GM19043 (cell line): ENCODE measurements around the gene CHCHD3.
A peak's percentile ranks its signal among the peaks of the same experiment; 100 is the strongest.

Experiments
- ATAC-seq: cut with Tn5 transposase; IDR thresholded peaks from one replicate; pipeline ENCODE4 v1.9.1; 2021; ENCODE audit warnings: low read depth; ENCODE audit not compliant: unreplicated experiment

CHCHD3 gene

GRCh38 chr7:133081599-133082389, at the start of gene CHCHD3:
Gene CHCHD3 (minus strand): TSS chr7:133082090. CDS start chr7:133081937, 153 bp downstream.
- peak; percentile 100 for ATAC-seq

GRCh38 chr7:133130166-133130565, 48.3 kb upstream of the CHCHD3 start:
- no peak for ATAC-seq

- ATAC-seq = no peak
Measured at GRCh38 chr7:133126422-133126821, 44.5 kb upstream of the CHCHD3 start.

DNA sequence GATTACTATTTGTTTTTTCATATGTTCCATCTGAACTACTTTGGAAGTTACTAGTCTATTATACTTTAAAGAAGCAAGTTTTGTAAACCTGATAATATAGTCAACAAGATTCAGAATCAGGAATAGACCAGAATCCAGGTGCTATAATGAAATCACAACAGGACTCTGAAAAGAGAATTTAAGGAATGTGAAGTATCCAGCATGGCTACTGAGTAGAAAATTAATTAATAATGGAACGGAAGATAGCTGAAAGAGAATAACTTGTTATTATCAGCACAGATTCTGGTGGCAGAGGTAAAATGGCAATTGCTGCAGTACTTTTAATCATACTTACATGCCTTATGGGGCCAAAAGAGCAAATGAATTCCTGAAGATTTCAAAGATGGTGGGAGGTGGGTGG, 43.1 kb upstream of the CHCHD3 start:
- no peak for ATAC-seq

DNA sequence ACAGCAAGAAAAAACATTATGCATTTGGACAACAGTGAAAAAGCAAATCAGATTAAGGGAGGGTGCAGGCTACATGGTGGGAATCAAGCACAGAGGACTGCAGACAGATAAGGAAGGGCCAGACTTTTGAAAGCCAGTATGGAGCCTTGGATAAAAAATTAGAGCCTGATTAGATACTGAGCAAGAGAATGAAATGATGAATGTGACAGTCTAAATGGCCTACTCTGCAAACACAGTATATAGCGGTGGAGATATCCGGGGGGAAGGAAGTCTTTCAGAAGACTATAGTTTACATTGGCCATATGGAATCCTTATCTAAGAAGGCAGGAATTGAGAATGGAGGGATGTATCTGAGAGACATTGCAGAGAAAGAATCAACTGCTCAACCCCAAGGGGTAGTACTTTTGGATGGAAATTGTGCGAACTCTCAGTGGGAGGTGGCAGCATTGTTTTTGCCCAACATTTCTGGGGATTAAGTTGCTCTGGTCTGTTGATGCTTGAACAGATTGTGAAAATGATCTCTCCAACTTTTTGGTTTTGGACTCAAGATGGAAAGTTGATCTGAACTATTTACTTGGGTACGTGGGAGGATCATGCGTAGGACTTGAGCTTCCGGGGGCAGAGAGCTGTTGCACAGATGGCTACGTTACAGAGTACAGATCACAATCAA, 39.4 kb upstream of the CHCHD3 start:
- no peak for ATAC-seq

DNA sequence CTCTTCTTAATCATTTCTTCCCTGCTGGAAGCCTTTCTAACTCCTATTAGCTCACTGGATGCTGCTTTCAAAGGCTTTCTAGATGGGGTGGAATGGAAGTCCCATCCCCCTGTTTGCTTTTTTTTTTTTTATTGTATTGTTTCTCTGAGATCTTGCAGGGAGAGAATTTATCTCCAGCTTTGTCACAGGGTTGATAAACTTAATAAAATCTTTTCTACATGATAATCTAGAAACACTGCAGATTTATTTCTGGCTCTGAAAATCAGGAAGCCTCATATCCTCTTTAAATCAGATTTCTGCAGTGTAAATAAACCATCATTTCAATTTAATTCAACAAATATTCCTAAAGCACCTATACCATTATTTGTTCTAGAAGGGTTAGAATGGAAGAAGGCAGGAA, 37.2 kb upstream of the CHCHD3 start:
- no peak for ATAC-seq

- ATAC-seq = no peak
Measured at GRCh38 chr7:133118261-133118660, 36.4 kb upstream of the CHCHD3 start.

- ATAC-seq = no peak
Measured at GRCh38 chr7:133117452-133117851, 35.6 kb upstream of the CHCHD3 start.

GRCh38 chr7:133115596-133115995, 33.7 kb upstream of the CHCHD3 start:
- no peak for ATAC-seq

DNA sequence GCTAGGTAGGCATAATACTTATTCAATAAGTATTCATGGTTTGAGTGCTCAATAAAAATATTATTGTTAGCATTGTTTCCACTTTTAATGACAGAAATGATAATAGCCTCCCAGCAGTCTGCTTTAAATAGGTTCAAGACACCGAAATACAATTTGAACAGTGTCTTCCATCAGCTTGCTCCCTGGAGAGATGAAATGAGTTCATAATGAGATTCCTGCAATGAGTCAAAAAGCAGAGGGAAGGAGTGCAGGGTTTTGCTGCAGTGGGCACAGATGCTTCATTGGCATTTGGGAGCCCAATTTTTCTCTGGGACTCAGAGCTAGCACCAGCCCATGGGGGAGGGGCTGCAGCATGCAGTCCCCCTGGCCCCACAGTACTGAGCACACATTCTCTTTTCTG, 32.6 kb upstream of the CHCHD3 start:
- ATAC-seq = no peak

DNA sequence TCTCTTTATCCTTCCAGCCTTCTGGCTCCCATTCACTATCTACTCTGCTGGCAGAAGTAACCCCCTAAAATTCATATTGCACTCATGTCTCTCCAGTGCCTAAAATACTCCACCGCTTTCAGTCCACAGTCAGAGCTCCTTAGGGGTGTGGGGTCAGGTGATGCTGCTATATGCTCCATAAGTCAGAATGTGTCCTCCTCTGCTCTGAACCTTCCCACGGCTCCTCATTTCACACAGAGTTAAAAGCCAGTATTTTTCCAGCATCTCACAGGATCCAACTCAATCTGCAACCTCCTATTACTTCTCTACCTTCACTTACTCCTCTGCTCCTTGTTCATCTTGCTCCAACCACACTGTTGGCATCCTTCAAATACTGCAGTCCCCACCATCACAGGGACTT, 31.1 kb upstream of the CHCHD3 start:
- no peak for ATAC-seq

DNA sequence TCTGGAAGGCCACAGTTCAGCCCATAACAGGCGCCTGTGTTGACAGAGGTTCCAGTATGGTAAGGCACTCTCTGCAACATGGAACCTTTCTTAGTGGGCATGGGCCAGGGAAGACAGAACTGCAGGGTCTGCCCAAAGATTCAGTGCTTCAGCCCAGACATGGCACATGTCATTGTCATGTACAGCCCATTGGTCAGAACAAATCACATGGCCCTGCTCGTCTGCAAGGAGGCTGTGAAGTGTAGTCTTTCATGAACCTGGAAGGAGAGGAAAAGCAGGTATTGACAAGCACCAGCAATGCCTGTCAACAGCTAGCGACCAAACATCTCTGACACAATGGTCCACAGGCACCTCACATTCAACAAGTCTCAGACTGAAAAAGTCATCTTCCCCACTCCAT, 30.4 kb upstream of the CHCHD3 start:
- ATAC-seq = no peak

GRCh38 chr7:133110312-133110711, 28.4 kb upstream of the CHCHD3 start:
- no peak for ATAC-seq

DNA sequence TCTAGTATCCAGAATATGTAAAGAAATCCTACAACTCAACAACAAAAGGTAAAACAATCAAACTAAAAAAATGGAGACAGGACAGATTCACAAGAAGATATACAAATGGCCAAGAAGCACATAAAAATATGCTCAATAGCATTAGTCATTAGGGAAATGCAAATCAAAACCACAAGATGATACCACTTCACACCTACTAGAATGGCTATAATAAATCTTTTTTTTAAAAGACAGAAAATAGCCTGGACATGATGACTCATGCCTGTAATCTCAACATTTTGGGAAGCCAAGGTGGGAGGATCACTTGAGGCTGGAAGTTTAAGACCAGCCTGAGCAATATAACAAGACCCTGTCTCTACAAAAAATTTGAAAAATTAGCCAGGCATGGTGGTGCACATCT, 27.9 kb upstream of the CHCHD3 start:
- no peak for ATAC-seq

GRCh38 chr7:133108023-133108422, 26.1 kb upstream of the CHCHD3 start:
- ATAC-seq = no peak

GRCh38 chr7:133102276-133103060, 20.6 kb upstream of the CHCHD3 start:
- no peak for ATAC-seq

DNA sequence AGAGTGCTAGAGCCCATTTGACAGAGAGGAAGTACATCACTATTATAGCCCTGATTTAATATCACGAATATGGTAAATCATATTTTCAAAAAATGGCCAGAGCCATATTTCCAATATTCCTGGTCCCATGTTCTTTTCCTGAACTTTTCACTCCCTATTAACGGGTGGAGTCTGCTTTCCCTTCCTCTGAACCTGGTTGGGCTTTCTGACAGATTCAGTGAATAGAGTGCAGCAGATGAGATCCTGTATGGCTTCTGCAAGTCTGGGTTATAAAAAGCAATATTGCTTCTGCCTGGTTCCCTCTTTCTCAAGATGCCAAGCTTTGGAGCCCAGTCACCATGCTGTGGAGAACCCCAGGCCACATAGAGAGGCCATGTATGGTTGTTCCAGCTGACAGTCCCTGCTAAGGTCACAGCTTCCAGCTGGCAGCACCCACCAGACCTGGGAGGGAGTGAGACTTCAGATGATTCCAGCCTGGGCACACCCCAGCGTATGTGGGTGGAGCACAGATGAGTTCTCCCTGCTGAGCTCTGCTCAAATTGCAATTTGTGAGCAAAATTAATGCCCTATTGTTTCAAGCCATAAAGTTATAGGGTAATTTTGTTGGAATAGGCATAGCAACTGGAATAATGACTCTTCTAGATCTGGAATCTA, 17.9 kb upstream of the CHCHD3 start:
- no peak for ATAC-seq

DNA sequence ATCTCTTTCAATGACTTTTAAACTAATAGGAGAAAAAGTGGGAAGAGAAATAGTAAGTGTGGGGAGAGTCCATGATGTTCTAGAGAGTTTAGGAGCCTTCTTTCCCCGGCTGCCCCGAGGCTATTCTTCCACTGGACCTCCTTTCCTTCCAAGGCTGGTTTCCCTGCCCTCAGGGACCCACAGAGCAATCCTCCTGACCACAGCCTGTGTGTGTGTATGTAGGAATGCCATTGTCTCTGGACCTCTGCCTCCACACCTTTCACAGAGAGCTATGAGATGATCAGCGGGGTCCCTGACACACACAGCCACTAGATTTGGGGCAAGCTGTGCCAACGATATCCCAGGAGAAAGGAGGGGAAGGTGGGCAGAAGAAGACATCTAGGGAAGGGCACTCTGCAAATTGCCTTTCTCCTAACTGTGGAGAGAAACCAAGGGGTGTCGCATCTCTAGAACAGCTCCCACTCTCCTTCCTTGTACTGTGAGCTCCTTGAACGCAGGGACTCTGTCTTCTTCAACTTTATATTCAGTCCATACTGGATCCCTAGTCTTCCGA, 13.3 kb upstream of the CHCHD3 start:
- ATAC-seq = no peak

DNA sequence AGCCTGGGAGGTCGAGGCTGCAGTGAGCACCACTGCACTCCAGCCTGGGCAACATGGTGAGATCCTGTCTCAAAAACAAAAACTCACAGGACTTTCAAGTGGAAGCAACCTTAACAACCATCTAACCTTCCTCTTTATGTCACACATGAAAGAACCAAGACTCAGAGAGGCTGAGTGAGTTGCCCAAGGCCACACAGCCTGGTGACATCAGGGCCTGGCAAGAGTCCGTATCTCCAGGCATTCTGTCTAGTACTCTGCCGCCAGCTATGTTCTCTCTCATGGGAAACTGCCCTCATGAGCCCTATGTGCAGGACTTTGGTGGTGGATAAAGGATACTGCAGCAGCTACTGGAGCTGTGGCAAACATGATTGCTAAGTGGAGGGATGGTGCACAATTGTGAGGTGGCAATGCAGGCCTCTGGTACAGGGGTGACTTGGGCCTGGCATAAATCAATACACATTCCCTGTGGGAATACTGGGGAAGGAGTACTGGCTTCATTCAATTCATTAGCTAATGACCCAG, 10.1 kb upstream of the CHCHD3 start:
- no peak for ATAC-seq

DNA sequence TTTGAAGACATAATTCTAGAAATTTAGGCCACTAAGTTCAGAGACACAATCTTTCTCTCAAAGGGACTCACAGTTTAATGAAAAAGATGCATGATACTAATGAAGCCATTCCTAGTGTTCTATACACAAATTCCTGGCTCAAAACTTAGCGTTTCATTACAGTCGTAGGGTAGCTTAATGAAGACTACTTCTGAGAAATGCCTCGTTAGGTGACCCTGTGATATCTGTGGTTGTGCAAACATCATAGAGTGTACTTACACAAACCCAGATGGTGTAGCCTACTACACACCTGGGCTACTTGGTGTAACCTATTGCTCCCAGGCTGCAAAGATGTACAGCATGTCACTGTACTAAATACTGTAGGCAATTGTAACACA, 488 bp upstream of the CHCHD3 start:
- no peak for ATAC-seq
